ENCODE measurements around the gene CDHR5. TPM values are rescaled to one million over a fixed set of nuclear protein-coding genes. Genes with fewer than 3 reads are reported as not detected.

CDHR5 gene
- polyA plus RNA-seq, 2 donors, result 0.02 to 0.08 TPM

DNA sequence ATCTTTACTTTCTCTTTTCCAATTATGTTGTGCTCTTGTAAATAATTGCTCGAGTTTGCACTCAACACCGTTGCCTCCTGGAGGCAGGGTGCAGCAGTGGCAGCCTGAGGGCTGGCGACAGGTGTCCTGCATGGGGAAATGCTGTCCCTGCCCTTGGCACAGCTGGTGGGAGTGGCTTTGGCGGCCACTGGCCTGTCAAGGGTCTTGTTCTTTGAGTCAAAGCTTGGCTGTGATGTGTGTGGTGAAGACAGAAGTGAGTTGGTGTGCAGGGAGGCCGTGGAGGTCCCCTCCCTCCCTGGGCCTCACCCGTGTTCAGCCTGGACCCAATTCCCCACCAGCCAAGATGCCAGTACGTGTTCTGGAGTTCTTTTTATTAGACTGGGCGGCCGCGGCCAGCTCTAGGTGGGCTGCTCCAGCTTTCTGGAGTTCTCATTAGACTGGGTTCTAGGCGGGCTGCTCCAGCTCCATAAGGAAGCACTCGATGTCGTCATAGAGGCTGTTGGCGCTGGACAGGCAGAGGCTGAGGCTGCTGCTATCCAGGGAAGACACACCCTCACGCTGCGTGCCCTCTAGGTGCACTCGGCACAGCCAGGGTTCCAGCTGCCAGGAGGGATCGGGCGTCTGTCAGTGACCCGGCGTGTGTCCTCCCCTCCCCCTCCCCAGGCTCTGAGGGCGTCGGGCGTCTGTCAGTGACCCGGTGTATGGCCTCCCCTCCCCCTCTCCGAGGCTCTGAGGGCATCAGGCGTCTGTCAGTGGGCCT, 12.4 kb downstream of the CDHR5 start:
- Histone ChIP-seq H3K27ac (ENCODE audit: low read depth in 2 of 2, low read length in 1 of 2) (peak overlapping the region; percentile 70 to 90), H3K36me3 (ENCODE audit: control insufficient read depth in 2 of 2, insufficient read depth in 2 of 2, low read length in 1 of 2) (peaks cover 20 to 58% of the 10 kb centered on the region in 2 donors), H3K27me3 (ENCODE audit: control insufficient read depth in 1 of 2, insufficient read depth in 2 of 2, low read length in 2 of 2) (no peaks in the 10 kb centered on the region), H3K9me3 (ENCODE audit: control insufficient read depth in 2 of 2, insufficient read depth in 1 of 2, low read depth in 1 of 2, low read length in 1 of 2) (no peaks in the 10 kb centered on the region), H3K4me1 (ENCODE audit: control insufficient read depth in 2 of 2, insufficient read depth in 2 of 2, low read length in 1 of 2) (peaks cover 22 to 28% of the 10 kb centered on the region in 2 donors), H3K4me3 (ENCODE audit: low read depth in 1 of 2, low read length in 2 of 2) (no peak overlapping the region)
- 53 to 56% methylated on average over 26 to 27 of the region's 27 CpGs for WGBS, 2 donors

- Histone ChIP-seq H3K36me3 (ENCODE audit: control insufficient read depth in 2 of 2, insufficient read depth in 2 of 2, low read length in 1 of 2) (peaks cover 28 to 69% of the 10 kb centered on the region in 2 donors), H3K27ac (ENCODE audit: low read depth in 2 of 2, low read length in 1 of 2) (peak overlapping the region in 1 of 2 donors; percentile 38), H3K4me3 (ENCODE audit: low read depth in 1 of 2, low read length in 2 of 2) (no peak overlapping the region), H3K9me3 (ENCODE audit: control insufficient read depth in 2 of 2, insufficient read depth in 1 of 2, low read depth in 1 of 2, low read length in 1 of 2) (no peaks in the 10 kb centered on the region), H3K4me1 (ENCODE audit: control insufficient read depth in 2 of 2, insufficient read depth in 2 of 2, low read length in 1 of 2) (peaks cover 18 to 32% of the 10 kb centered on the region in 2 donors), H3K27me3 (ENCODE audit: control insufficient read depth in 1 of 2, insufficient read depth in 2 of 2, low read length in 2 of 2) (no peaks in the 10 kb centered on the region)
- WGBS, 2 donors, result 65 to 71% methylated on average over 49 of the region's 49 CpGs
Measured at GRCh38 chr11:611001-611996, 13.5 kb downstream of the CDHR5 start.

DNA sequence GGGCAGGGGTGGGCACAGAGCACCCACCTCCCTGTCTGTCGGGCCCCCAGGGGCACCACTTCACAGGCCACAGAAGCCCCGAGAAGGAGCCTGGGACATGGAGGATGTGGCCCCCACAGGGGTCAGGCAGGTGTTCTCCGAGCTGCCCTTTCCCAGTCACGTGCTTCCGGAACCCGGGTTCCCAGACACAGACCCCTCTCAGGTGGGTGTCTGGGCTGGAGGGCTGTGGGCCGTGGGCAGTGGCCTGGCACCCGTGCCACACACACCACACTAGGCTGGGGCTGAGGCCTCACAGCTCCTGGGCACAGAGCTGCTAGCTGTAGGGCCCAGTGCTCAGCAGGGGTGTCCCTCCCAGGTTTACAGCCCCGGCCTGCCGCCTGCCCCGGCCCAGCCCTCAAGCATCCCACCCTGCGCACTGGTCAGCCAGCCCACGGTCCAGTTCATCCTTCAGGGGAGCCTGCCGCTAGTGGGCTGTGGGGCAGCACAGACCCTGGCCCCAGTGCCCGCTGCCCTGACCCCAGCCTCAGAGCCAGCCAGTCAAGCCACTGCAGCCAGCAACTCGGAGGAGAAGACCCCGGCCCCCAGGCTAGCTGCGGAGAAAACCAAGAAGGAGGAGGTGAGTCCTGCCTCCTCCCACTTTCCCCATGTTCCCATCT, 14.5 kb downstream of the CDHR5 start:
- no peaks in the 10 kb centered on the region for H3K27me3 ChIP-seq (ENCODE audit: control insufficient read depth in 1 of 2, insufficient read depth in 2 of 2, low read length in 2 of 2)
- H3K27ac ChIP-seq (ENCODE audit: low read depth in 2 of 2, low read length in 1 of 2), result no peak overlapping the region
- 92 to 96% methylated on average over 18 of the region's 18 CpGs for WGBS, 2 donors
- H3K4me1 ChIP-seq (ENCODE audit: control insufficient read depth in 2 of 2, insufficient read depth in 2 of 2, low read length in 1 of 2), result peaks cover 18 to 40% of the 10 kb centered on the region in 2 donors
- no peaks in the 10 kb centered on the region for H3K9me3 ChIP-seq (ENCODE audit: control insufficient read depth in 2 of 2, insufficient read depth in 1 of 2, low read depth in 1 of 2, low read length in 1 of 2)
- H3K36me3 ChIP-seq (ENCODE audit: control insufficient read depth in 2 of 2, insufficient read depth in 2 of 2, low read length in 1 of 2), result peaks cover 29 to 76% of the 10 kb centered on the region in 2 donors
- H3K4me3 ChIP-seq (ENCODE audit: low read depth in 1 of 2, low read length in 2 of 2), result no peak overlapping the region

DNA sequence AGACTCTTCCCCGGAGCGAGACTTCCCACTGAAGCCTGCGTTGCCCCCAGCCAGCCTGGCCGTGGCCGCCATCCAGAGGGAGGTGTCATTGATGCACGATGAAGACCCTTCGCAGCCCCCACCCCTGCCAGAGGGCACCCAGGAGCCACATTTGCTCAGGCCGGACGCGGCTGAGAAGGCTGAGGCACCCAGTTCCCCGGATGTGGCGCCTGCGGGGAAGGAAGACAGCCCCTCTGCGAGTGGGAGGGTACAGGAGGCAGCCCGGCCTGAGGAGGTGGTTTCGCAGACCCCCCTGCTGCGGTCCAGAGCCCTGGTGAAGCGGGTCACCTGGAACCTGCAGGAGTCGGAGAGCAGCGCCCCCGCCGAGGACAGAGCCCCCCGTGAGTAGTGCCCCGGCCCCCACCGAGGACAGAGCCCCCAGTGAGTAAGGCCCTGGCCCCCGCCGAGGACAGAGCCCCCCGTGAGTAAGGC, 15.4 kb downstream of the CDHR5 start:
- Histone ChIP-seq H3K27me3 (ENCODE audit: control insufficient read depth in 1 of 2, insufficient read depth in 2 of 2, low read length in 2 of 2) (no peaks in the 10 kb centered on the region), H3K4me1 (ENCODE audit: control insufficient read depth in 2 of 2, insufficient read depth in 2 of 2, low read length in 1 of 2) (peaks cover 12 to 32% of the 10 kb centered on the region in 2 donors), H3K4me3 (ENCODE audit: low read depth in 1 of 2, low read length in 2 of 2) (no peak overlapping the region), H3K27ac (ENCODE audit: low read depth in 2 of 2, low read length in 1 of 2) (no peak overlapping the region), H3K9me3 (ENCODE audit: control insufficient read depth in 2 of 2, insufficient read depth in 1 of 2, low read depth in 1 of 2, low read length in 1 of 2) (no peaks in the 10 kb centered on the region), H3K36me3 (ENCODE audit: control insufficient read depth in 2 of 2, insufficient read depth in 2 of 2, low read length in 1 of 2) (peaks cover 31 to 84% of the 10 kb centered on the region in 2 donors)
- 92 to 93% methylated on average over 25 to 28 of the region's 28 CpGs for WGBS, 2 donors

- WGBS, 2 donors, result 87 to 88% methylated on average over 28 of the region's 28 CpGs
- H3K27ac ChIP-seq (ENCODE audit: low read depth in 2 of 2, low read length in 1 of 2), result no peak overlapping the region
Measured at GRCh38 chr11:608791-609251, 15.9 kb downstream of the CDHR5 start.

GRCh38 chr11:607971-608659, 16.6 kb downstream of the CDHR5 start:
- no peak overlapping the region for H3K4me3 ChIP-seq (ENCODE audit: low read depth in 1 of 2, low read length in 2 of 2)
- WGBS, 2 donors, result 91 to 92% methylated on average over 45 of the region's 45 CpGs
- peaks cover 31 to 89% of the 10 kb centered on the region in 2 donors for H3K36me3 ChIP-seq (ENCODE audit: control insufficient read depth in 2 of 2, insufficient read depth in 2 of 2, low read length in 1 of 2)
- H3K9me3 ChIP-seq (ENCODE audit: control insufficient read depth in 2 of 2, insufficient read depth in 1 of 2, low read depth in 1 of 2, low read length in 1 of 2), result no peaks in the 10 kb centered on the region
- no peak overlapping the region for H3K27ac ChIP-seq (ENCODE audit: low read depth in 2 of 2, low read length in 1 of 2)
- H3K27me3 ChIP-seq (ENCODE audit: control insufficient read depth in 1 of 2, insufficient read depth in 2 of 2, low read length in 2 of 2), result no peaks in the 10 kb centered on the region
- peaks cover 3 to 22% of the 10 kb centered on the region in 2 donors for H3K4me1 ChIP-seq (ENCODE audit: control insufficient read depth in 2 of 2, insufficient read depth in 2 of 2, low read length in 1 of 2)

More at GRCh38 chr11:608791-609251, 15.9 kb downstream of the CDHR5 start:
- peaks cover 7 to 27% of the 10 kb centered on the region in 2 donors for H3K4me1 ChIP-seq (ENCODE audit: control insufficient read depth in 2 of 2, insufficient read depth in 2 of 2, low read length in 1 of 2)
- H3K9me3 ChIP-seq (ENCODE audit: control insufficient read depth in 2 of 2, insufficient read depth in 1 of 2, low read depth in 1 of 2, low read length in 1 of 2), result no peaks in the 10 kb centered on the region
- peaks cover 31 to 87% of the 10 kb centered on the region in 2 donors for H3K36me3 ChIP-seq (ENCODE audit: control insufficient read depth in 2 of 2, insufficient read depth in 2 of 2, low read length in 1 of 2)
- H3K4me3 ChIP-seq (ENCODE audit: low read depth in 1 of 2, low read length in 2 of 2), result no peak overlapping the region
- H3K27me3 ChIP-seq (ENCODE audit: control insufficient read depth in 1 of 2, insufficient read depth in 2 of 2, low read length in 2 of 2), result no peaks in the 10 kb centered on the region

- peaks cover 0 to 13% of the 10 kb centered on the region in 2 donors for H3K4me1 ChIP-seq (ENCODE audit: control insufficient read depth in 2 of 2, insufficient read depth in 2 of 2, low read length in 1 of 2)
- H3K27ac ChIP-seq (ENCODE audit: low read depth in 2 of 2, low read length in 1 of 2), result peak overlapping the region in 1 of 2 donors; percentile 45
- 83 to 85% methylated on average over 35 of the region's 35 CpGs for WGBS, 2 donors
- H3K27me3 ChIP-seq (ENCODE audit: control insufficient read depth in 1 of 2, insufficient read depth in 2 of 2, low read length in 2 of 2), result no peaks in the 10 kb centered on the region
- H3K4me3 ChIP-seq (ENCODE audit: low read depth in 1 of 2, low read length in 2 of 2), result no peak overlapping the region
- no peaks in the 10 kb centered on the region for H3K9me3 ChIP-seq (ENCODE audit: control insufficient read depth in 2 of 2, insufficient read depth in 1 of 2, low read depth in 1 of 2, low read length in 1 of 2)
- peaks cover 34 to 84% of the 10 kb centered on the region in 2 donors for H3K36me3 ChIP-seq (ENCODE audit: control insufficient read depth in 2 of 2, insufficient read depth in 2 of 2, low read length in 1 of 2)
Measured at GRCh38 chr11:607020-607780, 17.6 kb downstream of the CDHR5 start.

- Histone ChIP-seq H3K27ac (ENCODE audit: low read depth in 2 of 2, low read length in 1 of 2) (peak overlapping the region; percentile 45 to 67), H3K4me1 (ENCODE audit: control insufficient read depth in 2 of 2, insufficient read depth in 2 of 2, low read length in 1 of 2) (peaks cover 0 to 11% of the 10 kb centered on the region in 2 donors), H3K9me3 (ENCODE audit: control insufficient read depth in 2 of 2, insufficient read depth in 1 of 2, low read depth in 1 of 2, low read length in 1 of 2) (no peaks in the 10 kb centered on the region), H3K36me3 (ENCODE audit: control insufficient read depth in 2 of 2, insufficient read depth in 2 of 2, low read length in 1 of 2) (peaks cover 34 to 82% of the 10 kb centered on the region in 2 donors), H3K27me3 (ENCODE audit: control insufficient read depth in 1 of 2, insufficient read depth in 2 of 2, low read length in 2 of 2) (no peaks in the 10 kb centered on the region), H3K4me3 (ENCODE audit: low read depth in 1 of 2, low read length in 2 of 2) (no peak overlapping the region)
- 50 to 56% methylated on average over 18 to 19 of the region's 19 CpGs for WGBS, 2 donors
Measured at GRCh38 chr11:606245-606644, 18.5 kb downstream of the CDHR5 start.
